Astrocyte of the spinal cord (primary cell): ENCODE measurements around the gene COX7A2L.
"Not testable (repeated sequence)": the region's sequence is repeated elsewhere in the genome, so short reads cannot be mapped to it uniquely, and the experiment has no call there.

Source experiments
- DNase-seq: peaks from one replicate; pipeline ENCODE4 v3.0.0; 2011; ENCODE audit warnings: low read depth, low spot score
- H3K4me3 ChIP-seq: 2 replicates; pipeline ENCODE4 v1.5.1; 2011; ENCODE audit warnings: low read depth, mild to moderate bottlenecking, low read length, moderate library complexity
- CTCF ChIP-seq: IDR thresholded peaks from 2 replicates; pipeline ENCODE4 v1.5.1; 2012; ENCODE audit warnings: low read depth, mild to moderate bottlenecking, low read length, inconsistent platforms
- in situ Hi-C: cut with HindIII; loops from 2 replicates; pipeline ENCODE4 v1.10.0; 2017; ENCODE audit warnings: low sequenced_read_pairs

Gene COX7A2L

DNA sequence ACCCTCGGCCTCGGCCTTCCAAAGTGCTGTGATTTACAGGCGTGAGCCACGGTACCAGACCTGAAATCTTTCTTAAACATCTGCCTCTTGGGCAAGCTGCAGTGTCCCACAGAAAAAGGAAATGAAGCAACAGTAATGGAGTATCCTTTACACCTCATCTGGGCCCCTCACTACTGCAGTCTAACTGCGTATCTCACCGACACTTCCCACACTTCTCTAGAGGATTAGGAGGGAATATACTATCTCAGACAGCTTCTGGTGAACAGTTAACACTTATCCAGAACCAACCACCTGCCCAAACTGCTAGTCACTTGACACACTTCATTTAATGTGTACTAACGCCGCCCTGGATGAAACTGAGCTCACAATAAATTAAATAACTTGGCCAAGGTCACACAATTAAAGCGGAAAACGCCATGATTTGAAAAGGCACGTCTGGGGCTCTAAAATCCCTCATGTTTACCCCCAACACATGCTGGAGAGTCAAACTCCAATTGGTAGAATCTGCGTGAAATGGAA lies 993 bp downstream of the COX7A2L start:
- in situ Hi-C loops, result no loop called here
- H3K4me3 ChIP-seq, result peak overlapping the region; percentile 83
- TF ChIP-seq CTCF, result no peak
- DNase-seq, result no peak

DNA sequence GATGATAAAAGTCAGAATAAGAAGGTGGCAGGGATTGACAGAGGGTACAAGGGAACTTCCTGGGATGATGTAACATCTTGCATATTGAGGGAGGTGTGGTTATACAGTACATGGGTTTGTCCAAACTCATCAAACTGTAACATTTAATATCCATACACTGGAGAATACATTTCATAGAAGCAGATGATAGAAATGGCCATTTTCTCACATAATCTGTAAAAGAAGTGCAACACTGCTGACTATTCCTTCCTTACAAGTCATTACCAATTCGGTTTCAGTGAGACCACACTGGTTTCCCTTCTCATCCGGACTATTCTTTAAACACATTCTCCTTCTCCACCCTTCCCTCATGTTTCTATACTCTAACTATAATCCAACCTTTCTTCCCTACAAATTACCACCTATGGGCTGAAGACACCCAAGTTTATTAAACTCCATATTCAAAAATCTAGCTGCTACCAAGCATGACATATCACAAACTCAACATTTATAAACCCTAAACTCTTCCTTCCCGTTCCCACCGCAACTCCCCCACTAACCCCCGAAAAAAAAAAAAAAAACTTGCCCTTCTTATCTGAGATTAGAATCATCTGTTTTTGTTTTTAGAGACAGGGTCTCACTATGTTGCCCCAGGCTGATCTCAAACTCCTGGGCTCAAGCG lies 1.6 kb downstream of the COX7A2L start:
- in situ Hi-C loops, result no loop called here
- no peak for DNase-seq

DNA sequence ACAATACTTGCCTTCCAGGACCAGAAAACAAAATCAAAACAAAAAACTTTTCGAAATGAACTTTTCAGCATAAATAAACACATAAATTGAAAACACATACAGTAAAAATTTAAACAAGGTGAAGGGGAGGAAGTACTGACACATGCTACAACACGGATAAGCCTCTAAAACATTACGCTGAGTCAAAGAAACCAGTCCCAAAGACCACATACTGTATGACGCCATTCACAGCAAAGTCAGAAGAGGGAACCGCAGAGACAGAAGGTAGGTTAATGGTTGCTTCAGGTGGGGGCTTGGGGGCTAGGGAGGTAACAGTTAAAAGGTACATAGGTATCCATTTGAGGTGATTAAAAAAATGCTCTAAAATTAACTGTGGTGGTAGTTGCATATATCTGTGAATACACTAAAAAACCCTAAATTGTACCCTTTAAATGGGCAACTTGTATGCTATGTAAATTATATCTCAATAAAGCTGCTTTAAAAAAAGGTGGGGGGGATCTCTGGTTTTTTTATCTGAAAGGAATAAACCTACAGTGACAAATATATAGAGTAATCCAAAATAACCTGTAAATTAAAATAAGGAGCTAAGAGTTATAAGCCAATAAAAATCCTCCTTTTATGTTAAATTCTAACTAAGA lies 7.1 kb downstream of the COX7A2L start:
- in situ Hi-C loops, result no loop called here
- no peak overlapping the region for H3K4me3 ChIP-seq
- DNase-seq, result no peak
- no peak for TF ChIP-seq CTCF

More for the DNA sequence above, 1.6 kb downstream of the COX7A2L start:
- TF ChIP-seq CTCF, result no peak
- peak overlapping the region; percentile 83 for H3K4me3 ChIP-seq

DNA sequence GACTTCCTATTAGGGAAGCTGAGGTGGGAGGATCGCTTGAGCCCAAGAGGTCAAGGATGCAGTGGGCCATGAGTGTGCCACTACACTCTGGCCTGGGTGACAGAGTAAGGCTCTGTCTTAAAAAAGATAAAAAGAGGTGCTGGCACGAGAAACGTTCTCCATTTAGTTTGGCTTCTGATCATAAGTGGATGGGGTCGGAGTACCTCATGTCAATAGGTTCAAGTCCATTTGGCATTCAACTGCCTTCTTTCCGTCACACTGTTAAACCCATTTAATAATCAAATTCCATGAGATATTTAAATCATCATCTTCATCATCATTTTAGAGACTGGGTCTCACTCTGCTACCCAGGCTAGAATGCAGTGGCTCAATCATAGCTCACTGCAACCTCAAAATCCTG lies 9.2 kb downstream of the COX7A2L start:
- no peak for DNase-seq
- no peak for TF ChIP-seq CTCF
- in situ Hi-C loops, result no loop called here
- H3K4me3 ChIP-seq, result no peak overlapping the region

DNA sequence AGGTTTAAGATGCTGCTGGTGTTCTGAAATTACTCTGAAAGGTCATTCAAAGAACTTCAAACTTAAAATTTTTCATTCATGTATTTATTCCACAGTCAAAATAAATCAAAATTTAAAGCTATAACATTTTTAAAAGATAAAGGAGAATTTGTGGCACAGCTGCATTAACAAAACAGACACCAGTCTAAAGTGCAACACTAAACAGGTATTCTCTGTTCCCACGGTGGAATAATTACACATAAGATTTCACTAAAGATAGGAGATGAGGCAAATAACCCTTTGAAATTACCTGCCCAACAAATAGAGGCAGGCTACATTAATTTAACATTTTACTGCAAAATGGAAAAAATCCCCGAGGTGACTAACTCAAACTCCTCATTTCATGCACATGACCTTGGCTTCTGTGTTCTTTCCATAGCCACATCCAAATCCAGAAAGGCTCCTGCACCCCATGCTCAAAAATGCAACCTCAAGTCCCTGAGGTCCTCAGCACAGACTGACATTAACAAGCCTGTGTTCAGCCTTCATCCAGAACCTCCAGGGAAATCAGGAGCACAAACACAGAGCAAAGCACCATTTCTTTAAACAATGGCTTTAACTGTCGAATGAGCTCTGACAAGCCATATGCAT lies 10.5 kb downstream of the COX7A2L start:
- no peak for DNase-seq
- in situ Hi-C loops, result no loop called here
- no peak overlapping the region for H3K4me3 ChIP-seq
- TF ChIP-seq CTCF, result no peak

GRCh38 chr2:42348113-42348805 lies 12.8 kb downstream of the COX7A2L start:
- in situ Hi-C loops, result no loop called here
- no peak for TF ChIP-seq CTCF
- DNase-seq, result no peak
- H3K4me3 ChIP-seq, result no peak overlapping the region

DNA sequence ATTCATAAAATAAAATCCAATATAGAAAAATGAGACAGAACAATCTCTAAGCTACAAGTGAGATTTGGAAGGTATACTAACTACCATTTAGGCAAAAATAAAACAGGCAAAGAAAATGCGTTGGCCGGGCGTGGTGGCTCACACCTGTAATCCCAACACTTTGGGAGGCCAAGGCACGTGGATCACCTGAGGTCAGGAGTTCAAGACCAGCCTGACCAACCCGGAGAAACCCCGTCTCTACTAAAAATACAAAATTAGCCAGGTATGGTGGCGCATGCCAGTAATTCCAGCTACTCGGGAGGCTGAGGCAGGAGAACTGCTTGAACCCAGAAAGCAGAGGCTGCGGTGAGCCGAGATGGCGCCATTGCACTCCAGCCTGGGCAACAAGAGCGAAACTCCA lies 13.5 kb downstream of the COX7A2L start:
- H3K4me3 ChIP-seq, DNase-seq, in situ Hi-C loops: not testable (repeated sequence)

DNA sequence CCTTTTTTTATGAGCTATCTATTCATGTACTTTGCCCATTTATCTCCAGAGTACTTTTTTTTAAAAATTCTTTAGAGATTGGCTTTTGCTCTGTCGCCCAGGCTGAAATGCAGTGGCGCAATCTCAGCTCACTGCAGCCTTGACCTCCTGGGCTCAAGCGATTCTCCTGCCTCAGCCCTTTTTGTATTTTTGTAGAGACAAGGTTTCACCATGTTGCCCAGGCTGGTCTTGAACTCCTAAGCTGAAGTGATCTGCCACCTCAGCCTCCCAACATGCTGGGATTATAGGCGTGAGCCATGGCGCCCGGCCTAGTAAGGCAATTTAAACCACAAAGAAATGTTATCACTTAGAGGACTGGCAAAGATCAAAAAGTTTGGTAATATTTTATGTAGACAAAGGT lies 14.2 kb downstream of the COX7A2L start:
- H3K4me3 ChIP-seq, in situ Hi-C loops, DNase-seq: not testable (repeated sequence)
